GM19035 (cell line): Measurements from ENCODE around the gene ZNF771.
"Not testable (repeated sequence)": the region's sequence is repeated elsewhere in the genome, so short reads cannot be mapped to it uniquely, and the experiment has no call there.

Source experiments
- ATAC-seq: cut with Tn5 transposase; IDR thresholded peaks from one replicate; pipeline ENCODE4 v1.9.1; 2021; ENCODE audit not compliant: unreplicated experiment

The ZNF771 gene

DNA sequence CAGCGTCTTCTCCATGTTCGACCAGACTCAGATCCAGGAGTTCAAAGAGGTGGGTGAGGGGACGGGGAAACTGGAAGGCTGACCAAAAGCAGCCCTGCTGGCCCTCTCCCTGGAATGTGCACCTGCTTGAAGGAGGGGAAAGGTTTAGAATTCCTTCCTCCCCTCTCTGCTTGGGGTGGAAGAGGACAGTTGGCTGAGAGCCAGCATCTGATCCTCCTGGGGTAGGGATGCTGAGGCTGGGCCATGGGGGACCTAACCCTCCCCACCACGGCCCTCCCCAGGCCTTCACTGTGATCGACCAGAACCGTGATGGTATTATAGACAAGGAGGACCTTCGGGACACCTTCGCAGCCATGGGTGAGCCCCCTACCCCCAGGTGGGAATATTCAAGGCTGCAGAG, 31.5 kb upstream of the ZNF771 start:
- no peak for ATAC-seq

DNA sequence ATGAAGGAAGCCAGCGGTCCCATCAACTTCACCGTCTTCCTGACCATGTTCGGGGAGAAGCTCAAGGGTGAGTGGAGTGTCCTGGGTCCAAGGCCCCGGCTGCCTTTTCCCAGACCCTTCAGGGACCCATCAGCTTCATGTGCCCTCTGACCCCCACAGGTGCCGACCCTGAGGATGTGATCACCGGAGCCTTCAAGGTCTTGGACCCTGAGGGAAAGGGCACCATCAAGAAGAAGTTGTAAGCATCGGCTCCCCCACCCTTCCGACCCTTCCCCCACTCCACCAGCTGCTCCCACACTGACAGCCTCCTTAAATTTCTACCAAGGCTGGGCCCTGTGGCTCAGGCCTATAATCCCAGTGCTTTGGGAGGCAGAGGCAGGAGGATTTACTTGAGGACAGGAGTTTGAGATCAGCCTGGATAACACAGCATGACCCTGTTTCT, 30.9 kb upstream of the ZNF771 start:
- ATAC-seq: no peak

DNA sequence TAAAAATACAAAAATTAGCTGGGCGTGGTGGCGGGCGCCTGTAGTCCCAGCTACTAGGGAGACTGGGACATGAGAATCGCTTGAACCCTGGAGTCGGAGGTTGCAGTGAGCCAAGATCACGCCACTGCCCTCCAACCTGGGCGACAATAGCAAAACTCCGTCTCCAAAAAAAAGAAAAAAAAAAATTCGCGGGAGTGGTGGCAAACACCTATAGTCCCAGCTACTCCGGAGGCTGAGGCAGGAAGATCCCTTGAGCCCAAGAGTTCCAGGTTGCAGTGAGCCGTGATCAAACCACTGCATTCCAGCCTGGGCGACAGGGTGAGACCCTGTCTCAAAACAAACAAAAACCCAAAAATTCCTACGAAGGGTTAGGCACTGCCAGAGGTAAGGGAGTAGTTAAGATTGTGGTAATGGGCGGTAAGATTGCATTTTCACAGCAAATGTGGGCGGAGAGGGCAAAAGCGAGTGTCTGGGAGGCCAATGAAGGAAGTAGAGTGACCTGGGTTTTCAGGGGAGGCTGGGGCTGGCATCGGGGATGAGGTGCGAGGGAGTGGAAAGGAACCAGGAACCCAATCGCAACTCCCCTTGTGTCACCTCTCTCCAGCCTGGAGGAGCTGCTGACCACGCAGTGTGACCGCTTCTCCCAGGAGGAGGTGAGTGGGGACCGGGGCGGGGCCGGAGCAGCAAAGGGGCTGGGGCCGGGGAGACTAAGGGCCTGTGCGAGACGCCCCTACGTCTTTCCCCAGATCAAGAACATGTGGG, 30.2 kb upstream of the ZNF771 start:
- ATAC-seq: peak; percentile 1

DNA sequence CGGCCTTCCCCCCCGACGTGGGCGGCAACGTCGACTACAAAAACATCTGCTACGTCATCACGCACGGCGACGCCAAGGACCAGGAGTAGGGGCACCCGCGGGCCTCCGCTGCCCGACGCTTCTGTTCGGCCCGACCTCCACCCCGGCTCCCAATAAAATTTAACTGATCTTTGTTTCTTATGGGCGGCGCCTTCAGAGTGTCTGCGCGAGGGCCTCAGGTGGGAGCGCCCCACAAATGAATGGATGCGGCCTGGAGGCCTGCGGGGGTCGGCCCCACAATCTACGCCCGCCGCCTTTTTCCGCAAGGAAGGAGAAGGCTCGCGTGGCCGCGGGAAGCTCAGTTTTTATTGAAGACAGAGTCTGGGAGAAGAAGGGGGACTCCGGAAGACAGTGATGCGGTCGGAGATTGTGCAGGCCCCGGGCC, 29.6 kb upstream of the ZNF771 start:
- peak; percentile 43 for ATAC-seq

DNA sequence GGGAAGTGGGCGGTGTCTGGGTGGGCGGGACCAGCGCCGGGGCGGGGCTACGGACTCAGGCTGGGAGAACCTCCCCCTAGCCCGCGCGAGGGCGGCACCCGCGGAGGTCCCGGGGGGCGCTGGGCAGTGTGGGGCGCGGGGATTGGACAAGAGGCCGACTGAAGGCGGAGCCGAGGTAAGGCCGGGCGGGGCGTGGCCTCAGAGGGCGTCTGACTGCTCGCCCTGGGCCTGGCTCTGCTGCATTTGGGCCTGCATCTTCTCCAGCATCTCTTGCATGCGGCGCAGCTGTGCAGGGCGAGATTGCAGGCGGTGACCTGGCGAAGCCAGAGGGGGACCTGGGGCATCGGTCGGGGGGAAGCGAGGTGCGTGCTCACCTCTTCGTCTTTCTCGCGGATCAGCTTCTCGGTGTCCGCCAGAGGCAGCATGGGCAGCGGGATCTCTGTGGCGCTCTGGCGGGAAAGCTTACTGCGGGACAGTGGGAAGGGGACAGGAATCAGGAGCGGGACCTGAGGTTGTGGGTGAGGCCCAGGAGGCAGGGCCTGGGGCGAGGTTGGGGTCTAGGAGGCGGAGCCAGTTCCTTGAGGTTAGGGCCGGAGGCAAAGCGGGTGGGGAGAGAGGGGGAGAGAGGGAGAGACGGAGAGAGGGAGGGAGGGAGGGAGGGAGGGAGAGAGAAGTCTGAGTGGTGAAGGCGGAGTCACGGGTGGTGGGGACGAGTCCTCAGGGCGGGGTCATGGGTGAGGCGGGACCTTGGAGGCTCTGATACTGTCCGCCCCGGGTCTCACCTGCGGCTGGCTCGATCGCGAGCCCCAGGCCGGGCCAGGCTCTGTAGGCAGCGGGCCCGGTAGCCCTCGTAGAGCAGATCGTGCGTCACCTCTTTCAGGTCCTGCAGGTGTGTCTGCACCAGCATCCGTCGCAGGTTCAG, 28.9 kb upstream of the ZNF771 start:
- ATAC-seq: peak; percentile 89

DNA sequence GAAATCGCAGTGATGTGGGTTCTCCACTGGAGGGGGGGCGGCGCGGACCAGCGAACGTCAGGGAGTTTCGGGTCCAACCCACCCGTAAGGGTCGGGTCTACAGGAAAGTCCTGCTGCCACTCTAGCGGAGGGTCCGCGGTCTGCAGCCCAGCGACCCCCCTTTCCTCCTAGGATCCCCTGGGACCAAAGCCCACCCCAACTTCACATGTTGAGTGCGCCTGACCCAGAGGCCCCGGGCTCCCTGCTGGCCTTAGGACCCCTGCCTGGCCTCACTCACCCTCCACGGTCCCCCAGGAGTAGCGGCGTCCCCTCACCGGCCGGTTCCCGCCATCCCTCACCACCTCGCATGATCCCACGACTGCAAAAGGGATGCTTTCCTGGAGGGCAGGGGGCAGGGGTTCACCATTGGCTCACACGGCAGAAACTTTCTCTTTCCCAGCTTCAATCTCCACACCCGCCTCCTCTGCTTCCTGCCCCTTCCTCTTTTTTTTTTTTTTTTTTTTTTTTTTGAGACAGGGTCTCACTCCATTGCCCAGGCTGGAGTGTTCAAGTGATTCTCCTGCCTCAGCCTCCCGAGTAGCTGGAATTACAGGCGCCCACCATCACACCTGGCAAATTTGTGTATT, 28.1 kb upstream of the ZNF771 start:
- ATAC-seq: no peak

DNA sequence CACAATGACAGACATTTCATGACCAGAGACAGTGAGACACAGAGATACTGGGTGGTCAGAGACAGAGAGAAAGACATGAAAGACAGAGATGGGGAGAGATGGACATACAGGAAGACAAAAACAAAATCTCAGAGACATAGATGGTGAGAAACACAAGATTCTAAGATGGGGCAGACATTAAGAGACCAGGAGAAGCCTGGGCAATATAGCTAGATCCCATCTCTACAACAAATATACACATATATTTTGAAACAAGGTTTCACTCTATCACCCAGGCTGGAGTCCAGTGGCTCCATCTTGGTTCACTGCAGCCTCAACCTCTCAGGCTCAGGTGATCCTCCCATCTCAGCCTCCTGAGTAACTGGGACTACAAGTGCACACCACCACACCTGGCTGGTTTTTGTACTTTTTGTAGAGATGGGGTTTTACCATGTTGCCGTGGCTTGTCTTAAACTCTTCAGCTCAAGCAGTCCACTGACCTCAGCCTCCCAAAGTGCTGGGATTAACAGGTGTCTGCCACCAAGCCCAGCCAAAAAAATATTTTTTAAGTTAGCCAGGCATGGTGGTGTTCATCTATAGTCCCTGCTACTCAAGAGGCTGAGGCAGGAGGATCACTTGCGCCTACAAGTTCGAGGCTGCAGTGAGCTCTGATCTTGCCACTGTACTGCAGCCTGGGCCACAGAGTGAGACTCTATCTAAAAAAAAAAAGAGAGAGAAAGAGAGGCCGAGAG, 27.2 kb upstream of the ZNF771 start:
- ATAC-seq: no peak

DNA sequence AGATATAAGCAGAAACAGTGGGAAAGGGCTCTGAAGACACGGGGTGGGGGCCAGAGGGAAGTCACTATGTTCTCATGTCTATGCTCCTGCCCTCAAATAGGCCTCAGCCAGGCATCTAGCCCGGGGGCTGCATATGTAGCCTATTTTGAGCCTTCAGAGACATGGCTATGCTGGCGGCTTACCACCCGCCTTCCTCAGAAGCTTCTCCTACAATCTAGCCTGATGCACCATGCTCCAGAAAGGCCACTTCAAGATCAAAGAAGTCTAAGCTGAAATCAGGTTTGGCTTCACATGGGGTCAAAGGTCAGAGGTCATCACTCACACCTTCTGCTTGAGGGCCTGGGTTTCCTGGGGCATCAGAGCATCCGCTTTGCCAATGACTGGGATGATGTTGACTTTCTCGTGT, 26.6 kb upstream of the ZNF771 start:
- ATAC-seq: no peak

DNA sequence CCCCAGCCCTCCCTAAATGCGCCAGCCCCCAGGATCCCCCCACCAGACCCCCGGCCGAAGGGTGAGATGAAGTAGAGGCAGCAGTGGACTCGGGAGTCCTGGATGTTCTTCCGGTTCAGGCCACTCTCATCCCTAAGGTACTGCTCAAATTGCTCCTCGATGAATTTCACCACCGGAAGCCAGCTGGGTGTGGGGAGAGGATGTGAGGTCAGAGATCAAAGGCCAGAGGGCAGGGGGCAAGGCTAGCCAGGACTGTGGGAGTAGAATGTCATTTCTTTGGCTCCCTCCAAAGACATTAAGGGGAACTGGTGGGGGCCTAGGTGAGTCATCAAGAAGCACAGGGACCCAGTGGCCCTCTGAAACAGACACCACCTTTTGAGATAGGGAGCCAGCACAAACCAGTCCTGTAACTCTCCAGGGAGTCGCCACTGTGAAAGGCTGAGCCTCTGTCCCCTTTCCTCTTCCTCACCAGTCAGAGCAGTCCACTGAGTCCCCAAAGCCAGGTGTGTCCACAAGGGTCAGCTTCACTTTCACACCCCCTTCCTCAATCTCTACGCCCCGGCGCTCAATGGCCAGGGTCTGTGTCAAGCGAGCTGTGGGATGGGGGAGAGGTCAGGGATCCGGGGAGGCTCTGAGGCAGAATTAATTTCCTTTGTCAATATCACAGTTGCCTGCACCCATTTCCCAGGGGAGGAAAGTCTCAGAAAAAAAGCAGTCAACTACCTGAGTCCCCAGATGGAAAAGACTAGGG, 25.9 kb upstream of the ZNF771 start:
- ATAC-seq: no peak

DNA sequence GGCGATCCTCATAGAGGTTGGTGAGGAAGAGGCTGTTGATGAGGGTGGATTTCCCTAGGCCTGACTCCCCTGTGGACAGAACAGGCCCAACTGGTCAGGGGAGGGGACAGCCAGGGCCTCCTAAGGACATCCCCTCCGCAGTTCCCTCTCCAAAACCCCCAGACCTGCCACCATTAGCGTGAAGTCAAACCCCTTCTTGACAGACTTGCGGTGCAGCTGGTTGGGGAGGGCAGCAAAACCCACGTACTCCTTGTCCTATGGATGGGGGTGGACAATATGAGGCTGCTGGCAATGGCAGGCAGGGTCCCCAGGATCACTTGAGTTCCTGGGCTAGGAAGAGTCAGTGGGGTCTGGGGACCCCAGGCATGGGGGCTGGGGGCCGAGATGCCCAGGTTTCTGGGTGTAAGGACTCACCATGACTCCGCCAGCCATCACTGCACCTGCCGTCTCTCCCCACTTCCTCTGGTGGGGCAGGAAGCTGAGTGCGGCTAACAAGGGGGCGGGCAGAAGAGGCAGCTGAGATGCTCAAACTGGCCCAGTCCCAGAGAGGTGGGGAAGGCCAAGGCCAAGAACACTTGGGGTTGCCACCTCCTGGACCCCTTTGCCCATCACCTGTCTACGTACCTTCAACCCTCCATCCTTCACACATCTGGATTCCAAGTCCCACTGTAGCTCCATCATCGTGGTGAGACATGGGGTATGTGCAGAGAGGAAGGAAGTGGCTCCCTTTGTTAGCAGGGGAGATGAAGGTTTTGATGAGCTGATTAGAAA, 25.1 kb upstream of the ZNF771 start, which contains the start of gene SEPTIN1:
Gene SEPTIN1 (minus strand): TSS at position 451 of the 771 bp plus-strand sequence. CDS start 19 bp downstream, at position 432.
- ATAC-seq: no peak

DNA sequence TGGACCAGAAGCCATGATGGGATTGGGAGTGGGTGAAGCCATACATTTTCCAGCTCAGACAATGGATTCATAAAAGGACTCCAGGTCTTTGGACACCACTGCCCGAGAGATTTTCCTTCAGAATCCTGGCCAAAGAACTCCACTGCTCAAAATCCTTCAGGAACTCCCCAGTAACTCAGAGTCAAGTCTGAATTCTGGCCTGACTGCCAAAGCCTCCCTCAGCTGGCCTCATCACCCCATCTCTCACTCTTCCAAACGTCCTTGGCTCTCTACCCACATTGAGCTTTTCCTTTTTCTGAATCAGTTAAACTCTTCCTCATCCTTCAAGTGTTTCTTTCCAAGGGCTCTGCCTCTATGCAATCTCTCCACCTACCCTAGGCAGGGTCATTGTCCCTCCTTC, 23.9 kb upstream of the ZNF771 start:
- no peak for ATAC-seq

DNA sequence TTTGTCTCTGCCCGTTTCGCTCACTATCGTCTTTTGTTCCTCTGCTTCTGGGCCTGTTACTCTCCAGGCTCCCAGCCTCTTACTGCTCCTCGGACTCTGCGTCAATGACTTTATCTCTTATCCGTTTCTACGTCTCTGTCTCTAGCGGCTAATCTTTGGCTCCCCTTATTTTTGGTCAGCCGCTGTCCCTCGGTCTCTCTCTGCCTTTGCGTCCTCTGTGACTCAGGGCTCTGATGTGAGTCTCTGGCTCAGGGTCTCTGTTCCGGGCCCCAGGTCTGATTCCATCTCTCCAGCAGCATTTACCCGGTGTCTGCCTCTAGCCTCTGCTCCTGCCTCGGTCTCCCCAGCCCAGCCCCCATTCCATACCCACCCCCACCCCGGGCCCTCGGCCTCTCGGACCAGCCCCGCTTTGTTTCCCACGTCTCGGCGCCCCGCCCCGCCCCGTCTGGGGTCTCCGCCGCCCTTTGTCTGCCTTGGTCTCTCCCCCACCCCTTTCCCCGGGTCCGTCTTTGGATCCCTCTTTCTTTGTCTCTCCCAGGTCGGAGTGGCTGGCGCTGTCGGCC, 12.7 kb upstream of the ZNF771 start:
- no peak for ATAC-seq

DNA sequence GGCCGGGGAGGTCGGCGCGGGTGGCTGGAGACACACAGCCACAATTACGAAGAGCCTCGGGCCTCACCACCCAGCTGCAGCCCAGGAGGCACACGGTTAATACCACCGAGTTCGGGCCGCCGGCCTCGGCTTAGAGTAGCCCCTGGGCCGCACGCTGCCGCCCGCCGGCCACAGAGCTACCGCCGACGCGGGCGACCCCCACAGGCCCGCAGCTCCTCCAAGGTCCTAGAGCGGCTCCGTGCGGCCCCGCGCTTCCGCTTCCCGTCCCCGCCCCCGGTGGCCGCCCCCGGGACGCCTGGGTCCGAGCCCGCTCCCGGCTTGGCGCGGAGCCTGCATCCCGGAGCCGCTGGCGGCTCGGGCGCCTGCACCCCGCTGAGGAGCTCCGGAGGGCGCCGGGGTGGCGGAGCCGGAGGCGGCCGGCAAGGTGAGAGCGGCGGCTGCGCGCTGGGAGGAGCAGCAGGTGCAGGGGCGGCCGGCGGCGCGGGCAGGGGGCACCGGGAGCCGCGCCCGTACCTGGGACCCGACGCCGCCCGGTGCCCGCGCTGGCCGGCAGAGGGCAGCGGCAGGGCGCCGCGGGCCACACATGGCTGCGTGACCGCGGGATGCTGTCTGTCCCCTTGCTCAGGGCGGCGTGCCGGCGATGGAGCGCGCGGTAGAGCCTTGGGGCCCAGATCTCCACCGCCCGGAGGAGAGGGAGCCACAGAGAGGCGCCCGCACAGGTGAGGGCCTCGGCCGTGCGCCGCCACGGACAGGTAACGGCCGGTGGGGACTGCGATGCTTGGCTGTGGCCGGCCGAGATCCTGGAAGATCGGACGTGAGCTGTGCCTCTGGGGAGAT, 12.0 kb upstream of the ZNF771 start, which contains the start of gene ZNF48:
Gene ZNF48 (plus strand): TSS at position 266 of the 837 bp plus-strand sequence. CDS start 375 bp downstream, at position 641.
- peak; percentile 65 for ATAC-seq

DNA sequence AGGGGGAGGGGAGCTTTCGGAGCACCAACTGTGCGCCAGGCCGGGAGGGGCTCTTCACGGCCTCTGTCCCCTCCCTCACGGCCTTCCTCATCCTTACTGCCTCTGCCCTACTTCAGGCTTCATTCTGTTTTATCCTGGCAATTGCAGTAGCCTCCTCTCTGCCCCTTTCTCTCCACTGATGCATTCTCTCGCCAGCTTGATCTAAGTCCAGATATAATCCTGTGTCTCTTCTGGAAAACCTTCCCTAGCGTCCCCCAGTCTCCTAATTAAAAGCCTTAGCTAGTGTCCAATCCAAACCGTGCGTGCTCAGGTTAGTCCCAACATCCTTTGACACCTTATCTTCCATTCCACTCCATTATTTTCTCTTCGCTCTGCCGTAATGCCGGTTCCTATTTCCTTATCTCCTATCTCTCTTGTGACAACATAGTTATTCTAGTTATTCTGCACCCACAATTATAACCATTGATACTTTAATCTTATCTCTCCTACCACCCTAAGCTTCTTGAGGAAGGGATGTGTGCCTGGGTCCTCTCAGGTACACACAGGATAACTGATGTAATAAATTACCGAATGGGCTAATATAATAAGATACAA, 11.3 kb upstream of the ZNF771 start:
- ATAC-seq: no peak

DNA sequence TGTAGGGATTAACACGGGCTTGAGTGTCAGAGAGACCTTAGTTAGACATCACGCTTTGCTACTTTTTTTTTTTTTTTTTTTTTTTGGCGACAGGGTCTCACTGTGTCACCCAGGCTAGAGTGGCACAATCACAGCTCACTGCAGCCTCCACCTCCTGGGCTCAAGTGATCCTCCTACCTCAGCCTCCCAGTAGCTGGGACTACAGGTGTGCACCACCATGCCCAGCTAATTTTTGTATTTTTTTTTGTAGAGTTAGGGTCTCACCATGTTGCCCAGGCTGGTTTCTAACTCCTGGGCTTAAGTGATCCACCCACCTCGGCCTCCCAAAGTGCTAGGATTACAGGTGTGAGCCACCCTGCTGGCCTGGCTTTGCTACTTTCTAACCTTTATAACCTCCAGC, 10.8 kb upstream of the ZNF771 start:
- ATAC-seq: not testable (repeated sequence)

DNA sequence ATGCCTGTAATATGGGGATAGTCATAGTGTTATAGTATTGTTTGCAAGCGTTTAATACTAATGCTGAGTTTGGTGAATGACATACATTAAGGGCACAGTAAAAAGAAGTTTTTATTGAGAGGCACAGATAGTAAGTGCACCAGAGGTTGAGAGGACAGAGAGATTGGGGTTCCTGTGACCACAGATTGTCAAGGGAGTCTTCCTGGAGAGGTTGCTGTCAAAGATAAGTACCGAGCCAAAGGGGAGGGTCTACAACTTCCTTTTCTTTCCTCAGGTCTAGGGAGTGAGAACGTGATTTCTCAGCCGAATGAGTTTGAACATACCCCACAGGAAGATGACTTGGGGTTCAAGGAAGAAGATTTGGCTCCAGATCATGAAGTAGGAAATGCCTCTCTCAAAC, 10.3 kb upstream of the ZNF771 start:
- ATAC-seq: no peak
